ENCODE measurements around the gene GABARAP. TPM values are rescaled to one million over a fixed set of nuclear protein-coding genes. Genes with fewer than 3 reads are reported as not detected.

GABARAP gene
- total and polyA plus RNA-seq, 2 of the 13 experiments (the other 11 are each of a cell fraction or from before 2014, with no cell fraction given) = 161 to 310 TPM

- TF ChIP-seq ZNF646 (CRISPR knock-in tag; IDR thresholded peaks at IDR 0.05) (no peak), MTF2 (CRISPR knock-in tag; IDR thresholded peaks at IDR 0.05; ENCODE audit: borderline replicate concordance) (no peak), ZBTB8A (CRISPR knock-in tag; IDR thresholded peaks at IDR 0.05; ENCODE audit: borderline replicate concordance, low read depth) (0 out of 2 replicates have a peak, but pooled peaks have one; percentile 58), ZFP62 (CRISPR knock-in tag; IDR thresholded peaks at IDR 0.05) (no peak), ZNF557 (CRISPR knock-in tag; IDR thresholded peaks at IDR 0.05) (no peak), ZNF142 (CRISPR knock-in tag; IDR thresholded peaks at IDR 0.05) (no peak), IKZF4 (CRISPR knock-in tag; IDR thresholded peaks at IDR 0.05; ENCODE audit: borderline replicate concordance, low read depth, not compliant biosample characterization) (no peak), PRMT3 (CRISPR knock-in tag; IDR thresholded peaks at IDR 0.05; ENCODE audit: borderline replicate concordance, low read depth) (no peak), ZBTB26 (CRISPR knock-in tag; IDR thresholded peaks at IDR 0.05; ENCODE audit: borderline replicate concordance) (peak; percentile 76; the same call in 1 of the 2 replicates), NCOA1 (CRISPR knock-in tag; IDR thresholded peaks at IDR 0.05) (no peak), DZIP1 (CRISPR knock-in tag; IDR thresholded peaks at IDR 0.05) (0 out of 2 replicates have a peak, but pooled peaks have one; percentile 43)
Observed at GRCh38 chr17:7242717-7243452, 636 bp upstream of the GABARAP start (continued).
